Activated T-cell treated with anti-CD3 and anti-CD28 coated beads, Interleukin-2, amount 50 U/mL, for 72 hours (primary cell): ENCODE results near the gene TRDN. TPM values are rescaled to one million over a fixed set of nuclear protein-coding genes. Genes with fewer than 3 reads are reported as not detected.

ENCODE experiments used
- ATAC-seq, 2 donors: fragments of 150-1000 bp; cut with Tn5 transposase; replicated peaks in 1 of 2; 2 replicates each; pipeline ENCODE4 v1.10.0; 2021; ENCODE audit warnings: moderate library complexity in 2 of 2, mild to moderate bottlenecking in 1 of 2
- DNase-seq, 2 donors: peaks; one replicate each; pipeline ENCODE4 v3.0.0; 2021 to 2022; ENCODE audit warnings: mixed read lengths in 1 of 2
- H3K27ac Mint-ChIP-seq: one replicate; pipeline ENCODE4 v1.8.0; 2022; ENCODE audit warnings: mild to moderate bottlenecking, moderate library complexity, mixed read lengths
- H3K27me3 Mint-ChIP-seq: one replicate; pipeline ENCODE4 v1.8.0; 2022; ENCODE audit warnings: low read depth, mixed read lengths
- H3K36me3 Mint-ChIP-seq, 2 donors: one replicate each; pipeline ENCODE4 v1.8.0; 2022; ENCODE audit warnings: mixed read lengths in 2 of 2, mild to moderate bottlenecking in 1 of 2; ENCODE audit not compliant: insufficient read depth in 2 of 2
- H3K4me1 Mint-ChIP-seq: one replicate; pipeline ENCODE4 v1.8.0; 2022; ENCODE audit warnings: low read depth, mixed read lengths
- H3K4me3 Mint-ChIP-seq, 2 donors: one replicate each; pipeline ENCODE4 v1.8.0; 2022; ENCODE audit warnings: mild to moderate bottlenecking in 2 of 2, mixed read lengths in 2 of 2, moderate library complexity in 2 of 2
- H3K9me3 Mint-ChIP-seq, 2 donors: one replicate each; pipeline ENCODE4 v1.8.0; 2022; ENCODE audit warnings: mixed read lengths in 2 of 2
- total RNA-seq, 2 donors: library from RNA; stranded (reverse); gene quantifications; one replicate each; pipeline ENCODE4 v1.2.3, GENCODE V29; 2022

Gene TRDN
- total RNA-seq, 2 donors from 2014 or later, result not detected

DNA sequence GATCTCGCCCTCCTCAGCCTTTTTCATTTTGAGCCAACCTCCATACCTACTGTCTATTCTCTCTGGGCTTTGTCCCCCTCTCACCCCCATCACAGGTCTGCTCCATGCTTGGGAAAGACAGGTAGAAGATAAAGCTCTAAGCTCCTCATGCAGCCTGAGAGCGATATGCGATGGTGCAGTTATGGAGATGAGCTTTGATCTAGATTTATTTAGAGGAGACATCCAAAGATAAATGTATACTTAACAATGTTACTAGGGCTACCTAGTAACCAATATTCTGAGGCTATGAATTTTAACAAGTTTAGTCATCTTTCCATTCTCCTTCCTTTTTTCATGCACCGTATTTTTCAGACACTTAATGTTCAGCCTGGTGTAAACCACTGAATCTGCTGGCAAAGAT is 95.3 kb downstream of the TRDN start:
- no peak for ATAC-seq
- Mint-ChIP-seq H3K4me3 (no peak overlapping the region), H3K36me3 (no peaks in the 10 kb centered on the region), H3K27ac (no peak overlapping the region), H3K9me3 (no peaks in the 10 kb centered on the region), H3K27me3 (no peaks in the 10 kb centered on the region), H3K4me1 (no peaks in the 10 kb centered on the region)
- DNase-seq, result no peak

DNA sequence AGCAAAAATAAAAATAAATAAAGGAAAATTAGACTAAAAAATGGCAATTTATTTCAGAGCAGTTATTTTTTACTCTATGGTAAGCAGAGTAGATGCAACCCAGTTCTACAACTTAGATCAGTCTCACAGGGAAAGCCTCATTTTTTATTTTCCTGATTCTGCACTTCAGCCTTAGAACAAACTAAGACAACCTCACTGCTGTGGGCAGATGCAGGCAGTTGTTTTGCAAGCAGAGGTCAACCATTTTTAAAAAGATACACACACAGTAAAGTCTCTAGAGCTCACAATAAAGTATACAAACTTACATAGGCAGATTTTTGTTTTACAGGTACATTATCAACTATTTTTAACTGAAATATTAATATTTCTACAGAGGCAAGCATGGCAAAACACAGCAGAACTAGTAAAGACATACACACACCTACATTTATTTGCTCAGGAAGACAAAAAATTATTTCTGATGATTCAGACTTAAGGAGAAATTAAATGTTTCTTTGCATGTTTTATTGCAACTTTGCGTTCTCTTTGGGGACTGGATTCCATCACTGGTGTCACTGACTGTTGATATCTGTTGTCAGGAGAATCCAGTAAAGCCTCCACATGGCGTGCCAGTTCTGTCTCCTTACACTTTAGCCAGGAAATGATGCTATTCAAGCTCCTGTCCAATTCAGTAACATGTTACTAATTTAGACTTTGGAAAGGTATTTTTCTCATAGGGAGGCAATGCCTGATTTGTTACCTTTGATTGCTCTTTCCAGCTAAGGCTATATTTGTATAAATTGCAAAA is 102.7 kb downstream of the TRDN start:
- H3K4me3 Mint-ChIP-seq, result no peak overlapping the region
- no peaks in the 10 kb centered on the region for H3K36me3 Mint-ChIP-seq
- no peak for ATAC-seq

DNA sequence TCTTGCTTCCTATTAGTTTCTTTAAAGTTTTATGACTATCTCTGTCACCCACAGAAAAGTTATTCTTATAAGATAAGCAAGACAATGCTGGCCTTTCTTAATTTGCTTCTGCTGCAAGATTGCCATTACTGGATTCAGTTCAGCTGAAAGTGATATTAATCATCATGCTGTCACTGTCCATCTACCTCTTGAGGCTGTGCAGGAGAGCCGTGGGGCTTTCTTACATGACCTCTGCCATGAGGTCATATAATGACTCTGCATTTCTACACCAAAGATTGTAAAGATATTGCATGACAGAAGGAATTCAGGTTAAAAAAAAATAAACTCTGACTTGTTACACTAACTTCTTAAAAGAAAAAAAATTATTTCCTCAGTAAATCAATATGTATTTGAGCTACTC is 106.9 kb downstream of the TRDN start:
- no peak overlapping the region for H3K27ac Mint-ChIP-seq
- no peaks in the 10 kb centered on the region for H3K36me3 Mint-ChIP-seq
- H3K27me3 Mint-ChIP-seq, result no peaks in the 10 kb centered on the region

More for the DNA sequence above, 102.7 kb downstream of the TRDN start:
- no peak overlapping the region for H3K27ac Mint-ChIP-seq
- DNase-seq, result no peak
- no peaks in the 10 kb centered on the region for H3K27me3 Mint-ChIP-seq
- H3K9me3 Mint-ChIP-seq, result no peaks in the 10 kb centered on the region
- no peaks in the 10 kb centered on the region for H3K4me1 Mint-ChIP-seq

DNA sequence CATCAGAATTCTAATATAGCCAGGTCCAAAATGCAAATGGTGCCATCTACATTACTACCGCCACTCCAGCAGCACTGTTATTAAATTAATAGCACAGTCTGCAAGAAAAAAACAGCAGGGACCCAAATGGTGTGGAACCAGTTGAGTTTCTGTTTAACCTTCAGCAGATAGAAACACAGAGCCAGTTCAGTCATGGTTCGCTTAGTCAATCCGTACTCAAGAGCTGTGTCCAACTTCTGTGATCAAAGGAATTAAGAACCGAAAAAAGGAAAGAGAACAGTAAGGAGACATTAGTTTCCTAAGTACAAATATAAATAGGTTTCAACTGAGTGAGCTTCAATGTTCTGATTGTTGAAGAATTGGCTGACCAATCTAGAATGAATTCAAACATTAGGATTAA is 107.7 kb downstream of the TRDN start:
- Mint-ChIP-seq H3K27ac (no peak overlapping the region), H3K36me3 (no peaks in the 10 kb centered on the region), H3K9me3 (peaks cover 0 to 6% of the 10 kb centered on the region in 2 donors), H3K4me1 (no peaks in the 10 kb centered on the region), H3K4me3 (no peak overlapping the region), H3K27me3 (no peaks in the 10 kb centered on the region)
- DNase-seq (no peak), ATAC-seq (no peak)

More for the DNA sequence above, 106.9 kb downstream of the TRDN start:
- Mint-ChIP-seq H3K4me1 (no peaks in the 10 kb centered on the region), H3K4me3 (no peak overlapping the region), H3K9me3 (peaks cover 0 to 6% of the 10 kb centered on the region in 2 donors)
- ATAC-seq, result no peak
- no peak for DNase-seq

DNA sequence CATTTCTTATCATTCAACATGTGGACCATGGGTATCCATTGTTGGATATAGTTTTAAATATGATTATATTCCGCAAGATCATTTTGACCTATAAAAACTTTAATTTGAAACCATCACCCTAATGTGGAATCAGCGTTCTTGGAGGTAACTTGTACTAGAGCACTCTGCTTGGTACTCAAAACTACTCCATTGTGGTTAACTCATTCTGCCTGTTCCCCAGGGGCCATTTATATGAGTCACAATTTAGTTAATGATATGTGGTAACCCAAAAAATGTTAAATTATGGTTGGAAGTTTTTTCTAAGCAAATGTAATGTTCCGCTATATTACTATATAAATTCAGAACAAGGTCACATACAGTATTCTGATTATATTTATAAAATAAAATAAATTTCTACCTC is 109.3 kb downstream of the TRDN start:
- no peak overlapping the region for H3K27ac Mint-ChIP-seq

DNA sequence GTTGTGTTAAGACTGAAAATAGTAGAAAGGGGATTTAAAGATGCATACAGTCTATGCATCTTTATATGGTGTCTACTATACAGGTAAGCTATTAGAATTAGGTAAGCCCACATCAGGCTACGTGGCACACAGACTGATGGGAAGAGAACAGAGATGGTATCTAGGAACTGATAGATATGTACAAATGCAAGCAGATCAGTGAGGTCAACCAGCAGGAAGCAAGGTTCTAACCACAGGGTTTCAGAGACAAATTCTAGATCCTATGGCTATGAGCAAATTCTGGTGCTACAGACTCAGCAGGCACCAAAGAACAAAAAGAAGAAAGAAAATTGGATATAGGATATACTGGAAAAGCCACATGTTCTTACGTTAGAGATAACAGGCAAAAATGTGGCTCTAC is 110.6 kb downstream of the TRDN start:
- H3K27me3 Mint-ChIP-seq, result no peaks in the 10 kb centered on the region
- ATAC-seq (no peak), DNase-seq (no peak)
- H3K4me1 Mint-ChIP-seq, result no peaks in the 10 kb centered on the region
- no peaks in the 10 kb centered on the region for H3K36me3 Mint-ChIP-seq
- peaks cover 2 to 6% of the 10 kb centered on the region in 2 donors for H3K9me3 Mint-ChIP-seq
- no peak overlapping the region for H3K4me3 Mint-ChIP-seq
- no peak overlapping the region for H3K27ac Mint-ChIP-seq

More for the DNA sequence above, 109.3 kb downstream of the TRDN start:
- Mint-ChIP-seq H3K27me3 (no peaks in the 10 kb centered on the region), H3K9me3 (peaks cover 2 to 6% of the 10 kb centered on the region in 2 donors), H3K36me3 (no peaks in the 10 kb centered on the region), H3K4me3 (no peak overlapping the region), H3K4me1 (no peaks in the 10 kb centered on the region)
- DNase-seq (no peak), ATAC-seq (no peak)

DNA sequence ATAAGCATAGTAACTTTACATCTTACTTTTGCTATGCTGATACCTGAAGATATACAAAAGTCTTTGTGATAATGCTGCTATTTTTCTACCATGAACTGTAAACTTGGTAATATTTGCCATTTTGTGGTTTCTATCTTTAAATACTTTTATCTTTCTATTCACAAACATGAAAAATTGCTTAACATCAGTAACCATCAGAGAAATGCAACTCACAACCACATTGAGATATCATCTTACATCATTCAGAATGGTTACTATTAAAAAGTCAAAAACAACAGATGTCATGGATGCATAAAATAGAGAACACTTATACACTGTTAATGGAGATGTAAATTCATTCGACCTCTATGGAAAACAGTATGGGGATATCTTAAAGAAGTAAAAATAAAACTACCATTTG is 112.0 kb downstream of the TRDN start:
- Mint-ChIP-seq H3K27ac (no peak overlapping the region), H3K4me3 (no peak overlapping the region), H3K9me3 (peaks cover 2 to 6% of the 10 kb centered on the region in 2 donors), H3K27me3 (no peaks in the 10 kb centered on the region), H3K4me1 (no peaks in the 10 kb centered on the region), H3K36me3 (no peaks in the 10 kb centered on the region)
- ATAC-seq (no peak), DNase-seq (no peak)

DNA sequence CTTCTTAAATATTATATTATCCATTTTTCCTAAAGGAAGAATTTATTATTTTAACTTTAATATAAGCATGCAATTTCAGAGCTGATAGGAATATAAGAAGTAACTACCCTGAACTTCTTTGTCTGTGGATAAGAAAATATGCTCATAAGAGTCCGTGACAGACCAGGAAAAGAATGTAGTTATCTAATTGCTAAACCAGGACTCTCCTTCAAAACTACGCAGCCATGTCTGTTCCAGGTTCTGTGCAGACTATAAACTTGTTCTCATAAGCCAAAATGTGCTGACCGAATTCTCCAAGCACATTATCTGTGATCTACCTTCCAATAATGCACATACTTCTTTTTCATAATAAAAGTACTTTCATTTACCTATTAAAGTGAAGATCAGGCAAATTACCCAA is 116.5 kb downstream of the TRDN start:
- Mint-ChIP-seq H3K9me3 (peaks cover 2 to 5% of the 10 kb centered on the region in 2 donors), H3K4me3 (no peak overlapping the region), H3K4me1 (no peaks in the 10 kb centered on the region), H3K36me3 (no peaks in the 10 kb centered on the region), H3K27me3 (no peaks in the 10 kb centered on the region), H3K27ac (no peak overlapping the region)
- DNase-seq (no peak), ATAC-seq (no peak)

DNA sequence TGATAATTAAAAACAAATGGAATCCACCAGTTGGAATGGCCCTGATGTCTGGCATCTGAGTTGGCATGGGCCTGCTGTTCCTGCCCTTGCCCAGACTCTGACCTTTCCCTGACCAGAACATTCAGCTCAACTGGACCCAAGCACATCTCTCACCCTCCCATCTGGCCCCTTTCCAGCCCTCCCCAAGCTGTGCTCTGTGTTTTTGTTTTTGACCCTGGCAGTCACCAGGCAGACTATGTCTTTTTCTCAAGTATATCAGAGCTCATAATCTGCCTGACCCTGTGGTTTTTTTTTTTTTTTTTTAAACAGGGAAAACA is 117.6 kb downstream of the TRDN start:
- no peaks in the 10 kb centered on the region for H3K36me3 Mint-ChIP-seq
- no peaks in the 10 kb centered on the region for H3K4me1 Mint-ChIP-seq
- H3K27me3 Mint-ChIP-seq, result no peaks in the 10 kb centered on the region
- H3K27ac Mint-ChIP-seq, result no peak overlapping the region
- H3K4me3 Mint-ChIP-seq, result no peak overlapping the region
- DNase-seq (no peak), ATAC-seq (no peak)
- H3K9me3 Mint-ChIP-seq, result peaks cover 2 to 6% of the 10 kb centered on the region in 2 donors

DNA sequence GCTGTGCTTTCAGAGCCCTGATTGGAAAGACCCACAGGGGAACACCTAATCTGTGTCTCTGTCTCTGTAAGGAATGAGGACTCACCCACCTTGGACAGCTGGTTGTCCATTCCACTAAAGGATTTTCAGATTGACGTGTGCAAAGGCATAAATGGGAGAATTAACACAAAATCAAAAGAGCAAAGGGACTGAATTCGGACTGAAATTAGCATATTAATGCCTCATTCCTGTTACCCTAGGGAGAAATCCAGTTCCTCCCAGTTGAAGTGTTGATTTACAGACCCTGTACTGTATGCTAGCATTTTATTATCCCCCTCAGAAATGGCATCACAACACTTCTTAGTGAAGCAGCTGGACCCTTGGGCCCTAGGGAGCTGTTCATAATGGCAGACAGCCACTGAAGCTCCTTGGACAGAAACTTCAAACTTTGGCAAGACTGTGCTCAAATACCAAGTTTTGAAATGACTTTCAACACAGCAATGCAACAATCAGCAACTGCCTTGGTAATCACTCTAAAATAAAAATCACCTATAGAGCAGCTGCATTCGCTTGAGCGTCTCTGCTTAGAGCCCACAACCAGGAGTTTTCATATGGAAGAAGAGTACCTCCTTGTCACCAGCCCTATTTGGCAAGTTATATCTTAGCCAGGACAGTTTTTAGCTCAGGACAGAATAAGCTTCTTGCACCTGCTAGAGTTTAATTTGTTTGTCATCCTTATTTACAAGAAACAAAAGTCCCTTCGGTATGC is 118.1 kb downstream of the TRDN start:
- DNase-seq (no peak), ATAC-seq (no peak)
- H3K27me3 Mint-ChIP-seq, result no peaks in the 10 kb centered on the region
- no peaks in the 10 kb centered on the region for H3K36me3 Mint-ChIP-seq
- H3K4me1 Mint-ChIP-seq, result no peaks in the 10 kb centered on the region
- peaks cover 2 to 6% of the 10 kb centered on the region in 2 donors for H3K9me3 Mint-ChIP-seq
- H3K4me3 Mint-ChIP-seq, result no peak overlapping the region
- no peak overlapping the region for H3K27ac Mint-ChIP-seq

DNA sequence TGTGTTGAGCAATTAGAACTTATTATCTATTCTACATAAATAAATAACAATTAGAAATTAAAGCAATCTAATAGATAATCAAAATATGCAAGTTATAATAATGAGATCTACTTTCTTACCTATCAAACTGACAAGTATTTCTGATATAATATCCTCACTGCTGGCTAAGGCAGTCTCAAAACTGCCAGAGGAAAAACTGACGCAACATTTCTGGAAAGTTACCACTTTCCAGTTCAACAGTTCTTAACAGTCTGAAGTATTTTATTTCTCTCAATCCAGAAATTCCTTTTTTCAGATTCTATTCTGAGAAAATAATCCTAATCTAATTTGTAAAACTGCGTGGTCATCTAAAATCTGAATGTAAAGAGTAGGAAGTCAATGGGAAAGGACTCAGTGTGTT is 121.0 kb downstream of the TRDN start:
- Mint-ChIP-seq H3K27ac (no peak overlapping the region), H3K9me3 (peaks cover 0 to 6% of the 10 kb centered on the region in 2 donors), H3K36me3 (no peaks in the 10 kb centered on the region), H3K4me1 (no peaks in the 10 kb centered on the region), H3K27me3 (no peaks in the 10 kb centered on the region), H3K4me3 (no peak overlapping the region)
- DNase-seq (no peak), ATAC-seq (no peak)

DNA sequence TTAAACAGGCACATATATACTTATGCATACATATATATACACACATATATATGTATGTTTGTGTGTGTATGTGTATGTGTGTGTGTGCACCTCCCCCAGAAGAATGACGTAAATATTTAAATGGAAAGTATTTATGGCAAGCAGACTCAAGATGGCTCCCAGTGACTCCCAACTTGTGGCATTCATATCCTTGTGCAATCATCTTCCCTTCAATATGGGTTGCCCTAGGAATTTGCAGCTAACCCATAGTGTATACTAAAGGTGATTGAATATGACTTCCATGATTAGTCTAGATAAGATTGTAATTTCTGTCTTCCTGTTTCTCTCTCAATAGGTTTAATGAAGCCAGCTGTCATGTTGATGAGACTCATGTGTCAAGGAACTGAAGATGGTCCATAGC is 127.6 kb downstream of the TRDN start:
- Mint-ChIP-seq H3K27me3 (no peaks in the 10 kb centered on the region), H3K9me3 (peaks cover 0 to 2% of the 10 kb centered on the region in 2 donors), H3K4me1 (no peaks in the 10 kb centered on the region), H3K4me3 (no peak overlapping the region), H3K27ac (no peak overlapping the region), H3K36me3 (no peaks in the 10 kb centered on the region)
- ATAC-seq (no peak), DNase-seq (no peak)

DNA sequence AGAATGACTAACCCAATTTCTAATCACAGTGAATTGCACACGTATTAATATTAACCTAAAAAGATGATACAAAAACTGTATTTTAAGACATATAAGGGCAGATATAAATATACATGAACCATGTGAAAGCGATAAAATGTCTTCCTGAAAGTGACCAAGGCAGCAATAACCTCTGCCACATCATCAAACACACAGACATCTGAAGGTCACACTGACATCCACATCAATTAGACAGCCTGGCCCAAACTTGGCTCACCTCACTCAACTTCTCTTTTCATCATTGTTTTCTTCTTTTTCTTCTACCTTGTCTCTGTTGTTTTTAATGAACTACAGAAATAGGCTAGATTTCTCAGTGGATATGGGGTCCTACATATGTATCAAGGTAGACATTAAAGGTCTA is 128.5 kb downstream of the TRDN start:
- DNase-seq (no peak), ATAC-seq (no peak)
- Mint-ChIP-seq H3K4me3 (no peak overlapping the region), H3K36me3 (no peaks in the 10 kb centered on the region), H3K27ac (no peak overlapping the region), H3K9me3 (peaks cover 0 to 2% of the 10 kb centered on the region in 2 donors), H3K4me1 (no peaks in the 10 kb centered on the region), H3K27me3 (no peaks in the 10 kb centered on the region)
